BLaER1 treated with 17β-estradiol and CSF1 and Interleukin-3, amounts not matched to agents 10 nM and 100 nM (cell line): ENCODE measurements around the gene NAV2.
A peak's percentile ranks its signal among the peaks of the same experiment; 100 is the strongest.

Experiments used
- H3K27ac ChIP-seq, 11 experiments: shearing (Covaris generic); formaldehyde crosslinking; 2 replicates each; pipeline ENCODE4 v1.8.1; 2022
- H3K27me3 ChIP-seq, 11 experiments: shearing (Covaris generic); formaldehyde crosslinking; 2 replicates each; pipeline ENCODE4 v1.8.1; 2022
- H3K36me3 ChIP-seq, 11 experiments: shearing (Covaris generic); formaldehyde crosslinking; 2 replicates each; pipeline ENCODE4 v1.8.1; 2022
- H3K4me1 ChIP-seq, 10 experiments: shearing (Covaris generic); formaldehyde crosslinking; 2 replicates each; pipeline ENCODE4 v1.8.1; 2022
- H3K4me2 ChIP-seq, 11 experiments: shearing (Covaris generic); formaldehyde crosslinking; 2 replicates each; pipeline ENCODE4 v1.8.1; 2022
- H3K4me3 ChIP-seq, 10 experiments: shearing (Covaris generic); formaldehyde crosslinking; 2 replicates each; pipeline ENCODE4 v1.8.1; 2022
- H3K9ac ChIP-seq, 11 experiments: shearing (Covaris generic); formaldehyde crosslinking; 2 replicates each; pipeline ENCODE4 v1.8.1; 2022
- H3K9me3 ChIP-seq, 11 experiments: shearing (Covaris generic); formaldehyde crosslinking; replicated peaks in 1 of 11; 2 replicates each; pipeline ENCODE4 v1.8.1; 2022
- H4K20me1 ChIP-seq, 11 experiments: shearing (Covaris generic); formaldehyde crosslinking; 2 replicates each; pipeline ENCODE4 v1.8.1; 2022
- Cebpa-rat ChIP-seq, 11 experiments: shearing (Covaris generic); IDR thresholded peaks; 2 replicates each; pipeline ENCODE4 v1.8.1; 2022

NAV2 gene

GRCh38 chr11:19800162-19800561, 87.5 kb downstream of the NAV2 start:
- Histone ChIP-seq H3K9ac (no peak overlapping the region), H4K20me1 (no peaks in the 10 kb centered on the region; a peak in 1 of 22 replicates), H3K4me2 (no peak overlapping the region), H3K4me3 (no peak overlapping the region), H3K9me3 (no peaks in the 10 kb centered on the region), H3K36me3 (no peaks in the 10 kb centered on the region), H3K27ac (no peak overlapping the region), H3K27me3 (no peaks in the 10 kb centered on the region), H3K4me1 (peaks cover 0 to 13% (median 8%) of the 10 kb centered on the region in 10 experiments; a peak in 9 of 20 replicates)
- no peak for TF ChIP-seq Cebpa-rat (IDR thresholded peaks at IDR 0.05)

GRCh38 chr11:19800714-19801519, 88.3 kb downstream of the NAV2 start:
- no peaks in the 10 kb centered on the region for H3K9me3 ChIP-seq
- no peak overlapping the region for H3K27ac ChIP-seq

GRCh38 chr11:19802773-19803293, 90.2 kb downstream of the NAV2 start:
- Histone ChIP-seq H3K36me3 (no peaks in the 10 kb centered on the region), H3K9me3 (no peaks in the 10 kb centered on the region), H3K4me1 (peaks cover 0 to 23% (median 10%) of the 10 kb centered on the region in 10 experiments; a peak in 11 of 20 replicates), H3K27ac (no peak overlapping the region), H3K27me3 (no peaks in the 10 kb centered on the region), H3K4me2 (peak overlapping the region in 6 of 11 experiments; percentile 6 to 65 (median 40); a peak in 10 of 22 replicates), H3K9ac (no peak overlapping the region), H3K4me3 (no peak overlapping the region), H4K20me1 (no peaks in the 10 kb centered on the region; a peak in 1 of 22 replicates)
- no peak for TF ChIP-seq Cebpa-rat (IDR thresholded peaks at IDR 0.05)

More at GRCh38 chr11:19800714-19801519, 88.3 kb downstream of the NAV2 start:
- no peaks in the 10 kb centered on the region for H3K27me3 ChIP-seq
- H3K36me3 ChIP-seq = no peaks in the 10 kb centered on the region
- no peak overlapping the region for H3K4me3 ChIP-seq
- no peak for TF ChIP-seq Cebpa-rat (IDR thresholded peaks at IDR 0.05)
- H3K4me2 ChIP-seq = no peak overlapping the region
- H3K9ac ChIP-seq = no peak overlapping the region
- H3K4me1 ChIP-seq = peaks cover 0 to 13% (median 8%) of the 10 kb centered on the region in 10 experiments; a peak in 9 of 20 replicates
- no peaks in the 10 kb centered on the region; a peak in 1 of 22 replicates for H4K20me1 ChIP-seq

DNA sequence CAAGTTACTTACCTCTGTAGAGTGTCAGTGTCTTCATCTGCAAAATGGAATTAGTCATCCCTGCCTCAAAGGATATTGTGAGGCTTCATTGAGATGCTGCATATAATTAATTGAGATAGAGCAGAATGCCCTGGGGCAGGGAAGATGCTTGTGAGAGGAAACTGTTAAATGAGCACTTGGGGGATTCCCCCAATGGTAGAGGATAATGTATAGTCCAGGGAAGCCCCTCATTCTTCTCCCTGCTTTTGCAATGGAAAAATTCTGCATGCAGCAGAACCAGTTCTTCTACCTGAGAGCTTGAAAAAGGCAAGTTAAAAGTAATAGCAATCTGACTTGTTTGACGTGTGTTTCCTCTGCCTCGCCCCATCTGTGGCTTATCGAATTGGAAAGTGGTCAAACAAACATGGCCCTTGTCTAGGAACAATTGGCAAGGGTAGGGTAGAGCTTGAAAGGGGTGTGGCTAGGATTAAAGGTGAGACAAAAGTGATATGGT, 90.9 kb downstream of the NAV2 start:
- peaks cover 0 to 23% (median 10%) of the 10 kb centered on the region in 10 experiments; a peak in 11 of 20 replicates for H3K4me1 ChIP-seq
- H4K20me1 ChIP-seq = no peaks in the 10 kb centered on the region; a peak in 1 of 22 replicates
- no peaks in the 10 kb centered on the region for H3K27me3 ChIP-seq
- H3K27ac ChIP-seq = no peak overlapping the region
- TF ChIP-seq Cebpa-rat (IDR thresholded peaks at IDR 0.05) = no peak
- H3K36me3 ChIP-seq = no peaks in the 10 kb centered on the region
- no peak overlapping the region for H3K9ac ChIP-seq
- H3K4me3 ChIP-seq = no peak overlapping the region
- H3K4me2 ChIP-seq = peak overlapping the region in 4 of 11 experiments; percentile 31 to 65 (median 52); a peak in 5 of 22 replicates
- no peaks in the 10 kb centered on the region for H3K9me3 ChIP-seq

GRCh38 chr11:19805376-19805775, 92.7 kb downstream of the NAV2 start:
- Histone ChIP-seq H3K36me3 (no peaks in the 10 kb centered on the region), H3K27ac (no peak overlapping the region), H3K27me3 (no peaks in the 10 kb centered on the region), H3K4me2 (no peak overlapping the region), H3K4me1 (peaks cover 0 to 23% (median 10%) of the 10 kb centered on the region in 10 experiments; a peak in 11 of 20 replicates), H3K9me3 (no peaks in the 10 kb centered on the region), H4K20me1 (no peaks in the 10 kb centered on the region), H3K4me3 (no peak overlapping the region), H3K9ac (no peak overlapping the region)
- TF ChIP-seq Cebpa-rat (IDR thresholded peaks at IDR 0.05) = no peak

DNA sequence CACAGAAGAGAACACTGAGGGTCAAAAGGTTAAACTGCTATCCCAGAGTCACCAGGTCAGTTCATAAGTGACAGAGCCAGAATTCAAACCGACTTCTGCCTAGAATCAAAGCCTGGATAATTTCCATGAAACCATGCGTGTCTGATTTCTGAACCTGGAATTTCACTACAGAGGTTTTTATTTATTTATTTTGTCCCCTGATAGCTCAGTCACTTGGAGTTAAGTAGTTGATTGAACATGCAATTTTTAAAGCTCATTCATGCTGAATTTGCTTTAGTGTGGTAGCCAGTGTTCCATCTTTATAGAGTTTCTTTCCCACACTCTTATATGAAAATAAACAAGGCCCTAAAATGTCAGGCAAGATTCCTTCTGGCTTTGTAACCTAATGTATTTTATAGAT, 93.2 kb downstream of the NAV2 start:
- Histone ChIP-seq H4K20me1 (no peaks in the 10 kb centered on the region), H3K4me3 (no peak overlapping the region), H3K9me3 (no peaks in the 10 kb centered on the region), H3K4me1 (peaks cover 0 to 23% (median 10%) of the 10 kb centered on the region in 10 experiments; a peak in 12 of 20 replicates), H3K4me2 (no peak overlapping the region), H3K27me3 (no peaks in the 10 kb centered on the region), H3K27ac (no peak overlapping the region), H3K9ac (no peak overlapping the region), H3K36me3 (no peaks in the 10 kb centered on the region)
- TF ChIP-seq Cebpa-rat (IDR thresholded peaks at IDR 0.05) = no peak

GRCh38 chr11:19806251-19806650, 93.6 kb downstream of the NAV2 start:
- Histone ChIP-seq H3K27me3 (no peaks in the 10 kb centered on the region), H3K4me3 (no peak overlapping the region), H3K27ac (no peak overlapping the region), H3K36me3 (no peaks in the 10 kb centered on the region), H3K9me3 (no peaks in the 10 kb centered on the region), H3K4me1 (peaks cover 3 to 24% (median 13%) of the 10 kb centered on the region in 10 experiments; a peak in 18 of 20 replicates), H3K9ac (no peak overlapping the region), H4K20me1 (no peaks in the 10 kb centered on the region), H3K4me2 (no peak overlapping the region)
- TF ChIP-seq Cebpa-rat (IDR thresholded peaks at IDR 0.05) = no peak

DNA sequence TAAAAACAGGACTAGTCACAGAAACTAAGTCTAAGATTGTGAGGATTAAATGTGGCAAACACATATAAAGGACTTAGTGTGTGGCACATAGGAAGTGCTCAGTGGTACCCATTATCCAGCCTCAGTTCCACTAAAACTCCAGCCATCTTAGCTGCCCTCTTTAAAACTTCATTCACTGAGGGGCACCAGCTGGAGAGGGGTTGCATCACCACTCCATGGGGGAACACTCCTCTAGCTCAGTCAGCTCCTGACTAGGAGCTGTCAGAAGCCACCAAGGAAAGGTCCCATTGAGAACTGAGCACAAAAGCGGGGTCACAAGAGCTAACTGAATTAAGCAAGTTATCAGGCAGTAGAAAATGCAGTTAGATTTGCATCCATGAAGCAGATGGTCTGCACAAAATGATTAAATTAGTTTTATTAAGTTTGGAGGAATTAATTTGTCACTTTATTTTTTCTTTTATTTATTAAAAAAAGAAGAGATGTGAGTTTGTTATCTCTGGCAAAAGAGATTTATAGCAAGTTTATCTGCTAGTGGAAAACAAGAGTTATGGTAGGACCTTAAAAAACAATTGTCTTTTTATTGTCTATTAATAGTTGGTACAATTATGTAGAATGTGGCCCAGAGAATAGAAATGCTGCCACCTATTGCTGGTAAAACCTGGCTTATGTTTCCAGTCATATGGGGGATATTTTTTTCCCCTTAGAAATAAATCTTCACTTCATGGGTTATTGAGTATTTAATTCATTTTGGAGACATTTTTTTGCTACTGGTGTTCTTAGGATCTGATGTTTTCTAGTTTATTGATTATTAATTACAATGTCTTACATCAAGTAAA, 95.7 kb downstream of the NAV2 start:
- H3K36me3 ChIP-seq = no peaks in the 10 kb centered on the region
- no peak overlapping the region for H3K4me3 ChIP-seq
- no peak for TF ChIP-seq Cebpa-rat (IDR thresholded peaks at IDR 0.05)
- H3K9ac ChIP-seq = no peak overlapping the region
- no peaks in the 10 kb centered on the region for H4K20me1 ChIP-seq
- no peak overlapping the region for H3K4me2 ChIP-seq
- H3K9me3 ChIP-seq = no peaks in the 10 kb centered on the region
- no peaks in the 10 kb centered on the region for H3K27me3 ChIP-seq
- H3K27ac ChIP-seq = no peak overlapping the region
- peaks cover 10 to 17% (median 11%) of the 10 kb centered on the region in 10 experiments; a peak in 17 of 20 replicates for H3K4me1 ChIP-seq

- Histone ChIP-seq H3K4me2 (peak overlapping the region in 8 of 11 experiments; percentile 24 to 56 (median 40); a peak in 11 of 22 replicates), H3K36me3 (no peaks in the 10 kb centered on the region), H4K20me1 (no peaks in the 10 kb centered on the region), H3K9me3 (no peaks in the 10 kb centered on the region), H3K9ac (no peak overlapping the region), H3K27ac (no peak overlapping the region), H3K4me1 (peaks cover 10 to 21% (median 13%) of the 10 kb centered on the region in 10 experiments; a peak in 16 of 20 replicates), H3K27me3 (no peaks in the 10 kb centered on the region), H3K4me3 (no peak overlapping the region)
- TF ChIP-seq Cebpa-rat (IDR thresholded peaks at IDR 0.05) = no peak
Measured at GRCh38 chr11:19810852-19811251, 98.2 kb downstream of the NAV2 start.
